Gastroesophageal sphincter (tissue), 4 donors: ENCODE measurements around the gene CSNK2A3. TPM values are rescaled to one million over a fixed set of nuclear protein-coding genes. Genes with fewer than 3 reads are reported as not detected.

Experiments
- ATAC-seq: fragments of 150-250 bp; one replicate; pipeline ENCODE4 v1.9.1; 2016; ENCODE audit warnings: mild to moderate bottlenecking, moderate library complexity
- H3K27ac ChIP-seq, 4 donors: fragments of 200-600 bp; sonication (generic) in 3 of 4; 1 replicate in 3 of 4; 2 replicates in 1 of 4; pipeline ENCODE4 v1.5.1; 2016 to 2019
- H3K27me3 ChIP-seq: fragments of 200-600 bp; sonication (generic); one replicate; pipeline ENCODE4 v1.5.1; 2019
- H3K36me3 ChIP-seq, 2 donors: fragments of 200-600 bp; sonication (generic); one replicate each; pipeline ENCODE4 v1.5.1; 2019; ENCODE audit warnings: control low read depth in 1 of 2
- H3K4me1 ChIP-seq, 3 donors: fragments of 200-600 bp; sonication (generic); 1 replicate in 2 of 3; 2 replicates in 1 of 3; pipeline ENCODE4 v1.5.1; 2016 to 2019; ENCODE audit warnings: control low read depth in 2 of 3
- H3K4me3 ChIP-seq, 2 donors: fragments of 200-600 bp; sonication (generic); one replicate each; pipeline ENCODE4 v1.5.1; 2019; ENCODE audit warnings: mild to moderate bottlenecking in 1 of 2, moderate library complexity in 1 of 2
- H3K9me3 ChIP-seq, 3 donors: fragments of 200-600 bp; sonication (generic); one replicate each; pipeline ENCODE4 v1.5.1; 2017 to 2019; ENCODE audit warnings: control low read depth in 2 of 3
- CTCF ChIP-seq, 4 experiments: fragments of 200-600 bp in 2 of 4; fragments of 450-650 bp in 2 of 4; sonication (generic) in 1 of 4; IDR thresholded peaks; one replicate each; pipeline ENCODE4 v1.5.1; 2017 to 2019; ENCODE audit warnings: antibody characterized with exemption in 4 of 4, mild to moderate bottlenecking in 2 of 4, moderate library complexity in 2 of 4
- EP300 ChIP-seq: sonication (generic); formaldehyde crosslinking; IDR thresholded peaks from one replicate; pipeline ENCODE4 v1.6.1; 2017; ENCODE audit warnings: antibody characterized with exemption, mild to moderate bottlenecking
- POLR2A ChIP-seq, 2 donors: fragments of 450-650 bp; IDR thresholded peaks; one replicate each; pipeline ENCODE4 v1.6.1; 2017; ENCODE audit warnings: antibody characterized with exemption in 2 of 2, mild to moderate bottlenecking in 2 of 2, moderate library complexity in 1 of 2
- POLR2AphosphoS5 ChIP-seq: sonication (generic); formaldehyde crosslinking; IDR thresholded peaks from one replicate; pipeline ENCODE4 v1.6.1; 2017; ENCODE audit warnings: antibody characterized with exemption
- WGBS, 2 donors: methylation state at CpG; one replicate each; pipeline ENCODE4 v1.1.5; 2018; ENCODE audit warnings: low coverage in 1 of 2; 5-methylcytosine and 5-hydroxymethylcytosine counted together
- total RNA-seq, 4 donors: library from RNA; depleted of rRNA; stranded (reverse); fragments of >200 nt; gene quantifications; one replicate each; pipeline ENCODE4 v1.1.0, GENCODE V29; 2016

Gene CSNK2A3
- total RNA-seq, 4 donors from 2014 or later = 0.59 to 2.2 (median 1.1) TPM

- Histone ChIP-seq H3K4me3 (no peak overlapping the region), H3K36me3 (peaks cover 0 to 31% of the 10 kb centered on the region in 2 donors), H3K27ac (no peak overlapping the region), H3K9me3 (no peaks in the 10 kb centered on the region), H3K27me3 (no peaks in the 10 kb centered on the region), H3K4me1 (peaks cover 0 to 6% (median 0%) of the 10 kb centered on the region in 3 donors)
- TF ChIP-seq CTCF (IDR thresholded peaks at IDR 0.05) = no peak
- TF ChIP-seq POLR2AphosphoS5 = no peak
- no peak for TF ChIP-seq EP300
- TF ChIP-seq POLR2A (IDR thresholded peaks at IDR 0.05) = no peak
- WGBS, 2 donors = 80% methylated on average over 1 of the region's 1 CpG; no CpG with 5 or more reads in 1 of the 2 donors
- ATAC-seq = no peak
Observed at GRCh38 chr11:11308249-11308648, 44.8 kb downstream of the CSNK2A3 start.

- 92% methylated on average over 2 of the region's 2 CpGs; no CpG with 5 or more reads in 1 of the 2 donors for WGBS, 2 donors
- ATAC-seq = no peak
- Histone ChIP-seq H3K4me1 (no peaks in the 10 kb centered on the region), H3K4me3 (no peak overlapping the region), H3K36me3 (peaks cover 0 to 36% of the 10 kb centered on the region in 2 donors), H3K9me3 (no peaks in the 10 kb centered on the region), H3K27ac (no peak overlapping the region), H3K27me3 (no peaks in the 10 kb centered on the region)
- TF ChIP-seq POLR2A (IDR thresholded peaks at IDR 0.05) (no peak), CTCF (IDR thresholded peaks at IDR 0.05) (no peak), EP300 (no peak), POLR2AphosphoS5 (no peak)
Observed at GRCh38 chr11:11306855-11307254, 46.2 kb downstream of the CSNK2A3 start.

- H3K4me3 ChIP-seq = no peak overlapping the region
- 83 to 95% methylated on average over 5 to 7 of the region's 7 CpGs for WGBS, 2 donors
- no peak for ATAC-seq
- H3K36me3 ChIP-seq = peaks cover 0 to 39% of the 10 kb centered on the region in 2 donors
- H3K27me3 ChIP-seq = no peaks in the 10 kb centered on the region
- H3K4me1 ChIP-seq = no peaks in the 10 kb centered on the region
- H3K9me3 ChIP-seq = no peaks in the 10 kb centered on the region
- TF ChIP-seq CTCF (IDR thresholded peaks at IDR 0.05) (no peak), EP300 (no peak), POLR2AphosphoS5 (no peak), POLR2A (IDR thresholded peaks at IDR 0.05) (no peak)
- no peak overlapping the region for H3K27ac ChIP-seq
Observed at GRCh38 chr11:11304550-11304949, 48.5 kb downstream of the CSNK2A3 start.

GRCh38 chr11:11302565-11302964 lies 50.5 kb downstream of the CSNK2A3 start:
- H3K4me1 ChIP-seq = no peaks in the 10 kb centered on the region
- TF ChIP-seq POLR2AphosphoS5 = no peak
- TF ChIP-seq POLR2A (IDR thresholded peaks at IDR 0.05) = no peak
- no peak for TF ChIP-seq EP300
- no peak for TF ChIP-seq CTCF (IDR thresholded peaks at IDR 0.05)
- peaks cover 0 to 45% of the 10 kb centered on the region in 2 donors for H3K36me3 ChIP-seq
- no peak overlapping the region for H3K27ac ChIP-seq
- ATAC-seq = no peak
- 91 to 96% methylated on average over 6 to 9 of the region's 10 CpGs for WGBS, 2 donors
- no peaks in the 10 kb centered on the region for H3K27me3 ChIP-seq
- H3K9me3 ChIP-seq = no peaks in the 10 kb centered on the region
- H3K4me3 ChIP-seq = no peak overlapping the region
